Measurements from ENCODE around the gene FRMD4B. TPM values are rescaled to one million over a fixed set of nuclear protein-coding genes. Genes with fewer than 3 reads are reported as not detected.

The FRMD4B gene
- total RNA-seq, 6 donors from 2014 or later: 48.0 to 136 (median 62.8) TPM

DNA sequence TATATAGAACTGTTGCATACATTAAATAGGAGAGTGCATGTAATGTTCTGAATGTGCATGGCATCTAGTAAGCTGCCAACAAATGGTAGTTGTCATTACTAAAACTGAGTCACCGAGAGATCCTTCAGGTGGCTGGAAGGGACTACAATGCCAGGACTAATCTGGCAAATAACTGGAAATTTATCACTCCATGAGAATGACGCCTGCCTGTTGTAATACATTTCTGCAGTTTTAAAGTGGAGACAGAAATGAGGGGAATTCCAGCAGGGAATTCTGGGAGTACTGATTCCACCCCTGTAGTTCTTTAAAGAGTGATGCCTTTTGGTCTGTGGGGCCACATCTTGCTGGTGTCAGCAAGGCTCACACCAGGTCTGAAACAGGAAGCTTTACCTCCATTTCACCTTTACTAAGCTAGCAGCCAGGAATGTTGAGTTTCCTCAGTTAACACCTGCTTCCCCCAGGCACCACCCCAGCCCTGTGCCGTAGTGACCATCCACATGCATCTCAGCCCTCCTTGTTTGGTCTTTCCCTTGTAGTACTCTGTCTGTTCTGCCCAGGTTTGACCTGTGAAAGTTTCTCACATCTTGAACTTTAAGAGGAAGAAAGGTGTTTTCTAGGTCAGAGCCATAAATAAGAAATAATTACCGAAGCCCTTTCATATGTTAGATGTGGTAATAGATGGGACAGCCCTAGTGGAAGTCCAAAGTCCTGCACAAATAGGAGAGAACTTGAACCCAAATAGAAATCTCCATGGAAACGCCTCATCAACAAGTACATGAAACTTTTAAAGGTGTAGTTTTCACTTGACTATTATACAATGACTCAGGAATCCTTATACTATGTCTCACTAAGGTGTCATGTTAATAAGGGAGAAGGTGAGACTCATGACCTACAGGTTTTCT, 206.8 kb downstream of the FRMD4B start:
- no peak for TF ChIP-seq POLR2A (IDR thresholded peaks at IDR 0.05)
- TF ChIP-seq, protein P1, sequence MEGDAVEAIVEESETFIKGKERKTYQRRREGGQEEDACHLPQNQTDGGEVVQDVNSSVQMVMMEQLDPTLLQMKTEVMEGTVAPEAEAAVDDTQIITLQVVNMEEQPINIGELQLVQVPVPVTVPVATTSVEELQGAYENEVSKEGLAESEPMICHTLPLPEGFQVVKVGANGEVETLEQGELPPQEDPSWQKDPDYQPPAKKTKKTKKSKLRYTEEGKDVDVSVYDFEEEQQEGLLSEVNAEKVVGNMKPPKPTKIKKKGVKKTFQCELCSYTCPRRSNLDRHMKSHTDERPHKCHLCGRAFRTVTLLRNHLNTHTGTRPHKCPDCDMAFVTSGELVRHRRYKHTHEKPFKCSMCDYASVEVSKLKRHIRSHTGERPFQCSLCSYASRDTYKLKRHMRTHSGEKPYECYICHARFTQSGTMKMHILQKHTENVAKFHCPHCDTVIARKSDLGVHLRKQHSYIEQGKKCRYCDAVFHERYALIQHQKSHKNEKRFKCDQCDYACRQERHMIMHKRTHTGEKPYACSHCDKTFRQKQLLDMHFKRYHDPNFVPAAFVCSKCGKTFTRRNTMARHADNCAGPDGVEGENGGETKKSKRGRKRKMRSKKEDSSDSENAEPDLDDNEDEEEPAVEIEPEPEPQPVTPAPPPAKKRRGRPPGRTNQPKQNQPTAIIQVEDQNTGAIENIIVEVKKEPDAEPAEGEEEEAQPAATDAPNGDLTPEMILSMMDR (IDR thresholded peaks at IDR 0.05): peak in 1 of 6 experiments; percentile 35
- no peak for TF ChIP-seq POLR2AphosphoS5 (IDR thresholded peaks at IDR 0.05)
- no peak for TF ChIP-seq EP300 (IDR thresholded peaks at IDR 0.05)
- Histone ChIP-seq H3K27me3 (no peaks in the 10 kb centered on the region), H3K4me3 (no peak overlapping the region), H3K27ac (peak overlapping the region in 3 of 4 donors; percentile 14 to 59 (median 46)), H3K4me1 (peaks cover 6 to 20% (median 17%) of the 10 kb centered on the region in 4 donors), H3K36me3 (peaks cover 6 to 70% (median 30%) of the 10 kb centered on the region in 4 donors), H3K9me3 (no peaks in the 10 kb centered on the region)
- peak; percentile 20 to 58 for ATAC-seq (ENCODE audit: low FRiP score in 2 of 2)
- WGBS, 2 donors: 70 to 77% methylated on average over 5 of the region's 5 CpGs
- DNase-seq: no peak

DNA sequence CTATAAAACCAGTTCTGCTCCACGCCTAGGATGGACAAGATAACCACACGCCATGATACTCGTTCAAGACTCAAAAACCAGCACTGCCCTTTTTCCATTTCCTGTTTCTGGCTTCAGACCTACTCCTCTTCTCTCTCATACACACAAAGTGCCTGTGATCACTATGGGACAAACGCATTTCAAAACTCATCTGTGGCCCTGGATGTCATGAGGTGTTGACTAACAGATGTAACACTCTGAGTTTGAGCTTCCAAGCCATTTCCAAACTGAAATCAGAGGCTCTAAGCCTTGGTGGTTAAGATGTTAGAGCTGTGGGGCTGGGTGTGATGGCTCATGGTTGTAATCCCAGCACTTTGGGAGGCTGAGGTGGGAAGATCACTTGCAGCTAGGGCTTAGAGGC, 207.8 kb downstream of the FRMD4B start:
- DNase-seq: no peak
- TF ChIP-seq, protein P1 (IDR thresholded peaks at IDR 0.05): no peak
- TF ChIP-seq EP300 (IDR thresholded peaks at IDR 0.05) (no peak), POLR2AphosphoS5 (IDR thresholded peaks at IDR 0.05) (no peak), POLR2A (IDR thresholded peaks at IDR 0.05) (no peak)
- 87 to 90% methylated on average over 4 of the region's 4 CpGs for WGBS, 2 donors
- no peak for ATAC-seq (ENCODE audit: low FRiP score in 2 of 2)
- Histone ChIP-seq H3K27me3 (no peaks in the 10 kb centered on the region), H3K4me3 (no peak overlapping the region), H3K4me1 (peaks cover 6 to 20% (median 17%) of the 10 kb centered on the region in 4 donors), H3K27ac (peak overlapping the region in 1 of 4 donors; percentile 24), H3K9me3 (no peaks in the 10 kb centered on the region), H3K36me3 (peaks cover 6 to 75% (median 29%) of the 10 kb centered on the region in 4 donors)

DNA sequence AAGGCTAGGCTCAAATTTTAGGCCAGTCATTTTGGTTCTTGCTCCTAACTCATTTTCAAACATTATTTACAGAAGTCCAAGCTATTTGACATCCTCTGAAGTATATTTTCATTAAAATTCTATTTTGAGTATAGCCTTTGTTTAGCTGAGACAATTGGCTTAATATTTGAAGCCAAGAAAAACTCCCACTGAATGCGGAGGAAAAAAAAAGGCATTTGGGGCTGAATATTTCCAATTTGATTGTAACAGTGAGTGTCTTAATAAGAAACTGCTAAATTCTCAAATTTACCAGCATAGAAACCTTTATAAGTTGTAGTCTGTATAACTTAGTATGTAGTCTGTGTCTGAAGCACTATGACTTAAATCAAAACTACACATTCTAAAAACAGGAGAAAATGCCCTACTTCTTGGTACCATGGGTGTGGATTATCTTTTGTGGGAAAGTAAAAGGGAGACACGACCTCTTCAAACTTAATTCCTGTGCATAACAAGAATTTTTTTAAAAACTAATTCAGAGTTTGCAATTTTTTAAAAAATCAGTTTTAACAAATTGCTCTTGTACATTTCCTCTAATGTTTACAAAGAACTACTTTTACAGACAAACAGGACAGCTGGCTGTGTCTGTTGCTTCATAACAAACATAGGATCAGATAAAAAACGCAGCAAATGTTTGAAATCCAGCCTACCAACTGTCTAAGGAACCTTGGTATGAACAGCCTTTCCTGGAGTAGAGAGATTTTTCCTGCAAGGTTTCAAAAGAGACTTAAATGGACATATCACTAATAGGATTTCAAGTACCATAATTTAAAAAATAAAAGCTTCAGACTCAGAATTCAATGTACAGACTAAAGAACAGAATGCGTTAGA, 210.8 kb downstream of the FRMD4B start:
- Histone ChIP-seq H3K27me3 (no peaks in the 10 kb centered on the region), H3K4me3 (no peak overlapping the region), H3K4me1 (peaks cover 6 to 20% (median 13%) of the 10 kb centered on the region in 4 donors), H3K27ac (peak overlapping the region in 1 of 4 donors; percentile 0), H3K9me3 (no peaks in the 10 kb centered on the region), H3K36me3 (peaks cover 8 to 70% (median 25%) of the 10 kb centered on the region in 4 donors)
- TF ChIP-seq, protein P1 (IDR thresholded peaks at IDR 0.05): no peak
- TF ChIP-seq POLR2A (IDR thresholded peaks at IDR 0.05) (no peak), POLR2AphosphoS5 (IDR thresholded peaks at IDR 0.05) (no peak), EP300 (IDR thresholded peaks at IDR 0.05) (no peak)
- DNase-seq: no peak
- no peak for ATAC-seq (ENCODE audit: low FRiP score in 2 of 2)
- WGBS, 2 donors: 67 to 71% methylated on average over 4 of the region's 4 CpGs

DNA sequence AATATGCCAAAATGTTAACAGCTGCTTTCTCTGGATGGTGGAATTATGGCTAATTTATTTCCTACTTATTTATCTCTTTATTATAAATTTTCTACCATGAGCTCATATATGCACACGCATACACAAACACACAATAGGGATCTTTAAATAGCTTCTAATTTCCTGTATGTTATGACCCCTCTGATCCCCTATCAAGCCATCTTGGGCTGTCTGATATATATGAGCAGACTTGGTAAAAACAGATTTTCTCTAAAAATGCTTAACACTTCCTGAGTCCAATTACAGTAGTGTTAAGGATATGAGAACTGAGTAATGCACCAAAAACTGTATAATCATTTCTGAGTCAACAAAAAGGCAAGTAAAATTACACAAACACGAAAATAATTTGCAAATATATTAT, 211.4 kb downstream of the FRMD4B start:
- WGBS, 2 donors: 70 to 73% methylated on average over 2 of the region's 2 CpGs
- ATAC-seq (ENCODE audit: low FRiP score in 2 of 2) (no peak), DNase-seq (no peak)
- Histone ChIP-seq H3K36me3 (peaks cover 8 to 66% (median 23%) of the 10 kb centered on the region in 4 donors), H3K27ac (peak overlapping the region in 1 of 4 donors; percentile 0), H3K9me3 (no peaks in the 10 kb centered on the region), H3K4me3 (no peak overlapping the region), H3K4me1 (peaks cover 4 to 15% (median 10%) of the 10 kb centered on the region in 4 donors), H3K27me3 (no peaks in the 10 kb centered on the region)
- TF ChIP-seq POLR2AphosphoS5 (IDR thresholded peaks at IDR 0.05): no peak
- TF ChIP-seq POLR2A (IDR thresholded peaks at IDR 0.05): no peak
- TF ChIP-seq, protein P1 (IDR thresholded peaks at IDR 0.05): no peak
- TF ChIP-seq EP300 (IDR thresholded peaks at IDR 0.05): no peak

Measured in upper lobe of left lung (tissue), 6 donors.